GM21526 (cell line): ENCODE data around the gene VWA5B1.

Experiments
- ATAC-seq: cut with Tn5 transposase; IDR thresholded peaks from one replicate; pipeline ENCODE4 v1.9.1; 2021; ENCODE audit warnings: moderate library complexity; ENCODE audit not compliant: unreplicated experiment, low FRiP score

VWA5B1 gene

GRCh38 chr1:20345419-20345818 lies 54.7 kb downstream of the VWA5B1 start:
- no peak for ATAC-seq

GRCh38 chr1:20346433-20346832 lies 55.8 kb downstream of the VWA5B1 start:
- no peak for ATAC-seq

- ATAC-seq: no peak
Observed at GRCh38 chr1:20347699-20348098, 57.0 kb downstream of the VWA5B1 start.

GRCh38 chr1:20348326-20348915 lies 57.7 kb downstream of the VWA5B1 start:
- ATAC-seq: no peak

GRCh38 chr1:20349561-20349960 lies 58.9 kb downstream of the VWA5B1 start:
- ATAC-seq: no peak

- ATAC-seq: no peak
Observed at GRCh38 chr1:20349971-20350370, 59.3 kb downstream of the VWA5B1 start.

- ATAC-seq: no peak
Observed at GRCh38 chr1:20350421-20350820, 59.7 kb downstream of the VWA5B1 start.

- ATAC-seq: no peak
Observed at GRCh38 chr1:20351911-20352701, 61.4 kb downstream of the VWA5B1 start.

- ATAC-seq: no peak
Observed at GRCh38 chr1:20353836-20354235, 63.2 kb downstream of the VWA5B1 start.

- ATAC-seq: no peak
Observed at GRCh38 chr1:20354610-20355009, 63.9 kb downstream of the VWA5B1 start.

GRCh38 chr1:20355101-20355827 lies 64.6 kb downstream of the VWA5B1 start:
- no peak for ATAC-seq

- no peak for ATAC-seq
Observed at GRCh38 chr1:20355828-20356735, 65.4 kb downstream of the VWA5B1 start.

- no peak for ATAC-seq
Observed at GRCh38 chr1:20356850-20357459, 66.3 kb downstream of the VWA5B1 start.

GRCh38 chr1:20357796-20358195 lies 67.1 kb downstream of the VWA5B1 start:
- no peak for ATAC-seq

- ATAC-seq: no peak
Observed at GRCh38 chr1:20358761-20359263, 68.1 kb downstream of the VWA5B1 start.

GRCh38 chr1:20359451-20360330 lies 69.0 kb downstream of the VWA5B1 start:
- ATAC-seq: no peak

- no peak for ATAC-seq
Observed at GRCh38 chr1:20361401-20361800, 70.7 kb downstream of the VWA5B1 start.

GRCh38 chr1:20361805-20362381 lies 71.2 kb downstream of the VWA5B1 start:
- no peak for ATAC-seq

- ATAC-seq: no peak
Observed at GRCh38 chr1:20362856-20363255, 72.2 kb downstream of the VWA5B1 start.
